GM12872 (cell line): Measurements from ENCODE around the gene SPOCK2.

ENCODE experiments used
- CTCF ChIP-seq: IDR thresholded peaks from 3 replicates; pipeline ENCODE4 v1.5.1; 2011; ENCODE audit warnings: low read depth, mild to moderate bottlenecking, low read length, moderate library complexity; ENCODE audit not compliant: insufficient read depth

Gene SPOCK2

DNA sequence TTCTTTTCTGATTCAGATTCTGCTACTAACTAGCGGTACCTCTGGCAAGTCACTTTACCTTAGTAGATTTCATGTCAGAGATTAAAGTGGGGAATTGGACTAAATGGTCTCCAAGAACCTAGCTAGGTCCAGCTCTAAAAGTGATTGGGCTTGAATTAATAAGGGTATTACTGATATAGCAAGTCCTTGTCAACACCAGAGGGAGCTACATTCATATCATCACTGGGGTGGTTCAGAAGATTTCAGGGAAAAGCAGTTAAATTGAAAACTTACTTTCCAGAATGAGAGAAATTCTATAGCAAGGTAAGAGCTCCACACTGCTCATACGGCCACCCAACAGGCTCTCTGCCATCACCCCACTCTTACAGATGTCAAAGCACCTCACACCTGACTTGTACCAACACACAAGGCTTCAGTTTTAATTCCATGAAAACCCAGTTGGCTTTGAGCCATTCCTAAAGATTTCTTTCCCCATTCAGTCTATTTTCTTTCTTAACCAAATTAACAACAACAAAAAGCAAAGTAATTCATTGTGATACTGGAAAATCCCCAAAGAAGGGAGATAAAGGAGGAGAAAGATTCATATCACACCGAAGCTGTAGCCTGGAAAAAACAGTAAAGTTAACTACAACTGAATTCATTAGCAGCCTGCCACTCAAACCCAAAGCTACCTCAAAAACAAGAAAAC, 38.0 kb upstream of the SPOCK2 start:
- peak; percentile 44; the same call in 2 of the 3 replicates for TF ChIP-seq CTCF

DNA sequence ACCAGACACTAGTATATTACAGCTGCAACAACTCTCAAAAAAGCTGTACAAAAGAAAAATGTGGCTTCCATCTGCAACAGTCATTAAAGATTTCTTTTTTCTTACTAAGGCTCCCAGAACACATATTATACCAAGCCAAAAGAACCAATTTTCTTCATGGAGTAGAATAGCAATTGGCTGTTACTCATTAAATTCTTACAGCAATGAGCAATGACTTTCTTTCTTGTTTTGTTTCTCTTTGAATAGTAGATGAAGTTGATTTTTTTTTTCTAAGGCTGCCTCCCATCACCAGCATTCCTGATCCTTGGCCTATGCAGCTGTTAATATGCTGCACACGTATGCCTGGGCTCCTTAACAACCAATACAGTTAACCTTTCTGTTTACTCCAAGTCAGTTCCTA, 36.6 kb upstream of the SPOCK2 start:
- TF ChIP-seq CTCF, result no peak

GRCh38 chr10:72124381-72124780, 36.0 kb upstream of the SPOCK2 start:
- no peak for TF ChIP-seq CTCF

DNA sequence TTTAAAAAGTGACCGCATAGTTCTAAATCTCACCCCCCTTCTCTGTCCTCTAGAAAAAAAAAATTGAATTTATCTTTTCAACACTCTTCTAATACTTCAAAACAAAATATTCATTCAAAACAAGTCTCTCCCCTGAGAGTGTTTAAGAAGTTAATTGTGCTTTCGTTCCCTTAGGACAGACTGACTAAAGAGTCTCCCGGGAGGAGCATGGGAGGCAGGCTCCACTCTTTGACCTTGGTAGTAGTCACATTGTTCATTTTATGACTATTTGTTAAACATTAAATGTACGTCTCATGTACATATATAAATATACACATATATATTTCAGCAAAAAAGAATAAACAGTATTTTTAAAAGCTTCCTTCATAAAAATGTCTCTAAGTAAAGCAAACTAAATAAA, 35.3 kb upstream of the SPOCK2 start:
- TF ChIP-seq CTCF, result no peak

GRCh38 chr10:72122221-72122620, 33.9 kb upstream of the SPOCK2 start:
- TF ChIP-seq CTCF, result no peak

DNA sequence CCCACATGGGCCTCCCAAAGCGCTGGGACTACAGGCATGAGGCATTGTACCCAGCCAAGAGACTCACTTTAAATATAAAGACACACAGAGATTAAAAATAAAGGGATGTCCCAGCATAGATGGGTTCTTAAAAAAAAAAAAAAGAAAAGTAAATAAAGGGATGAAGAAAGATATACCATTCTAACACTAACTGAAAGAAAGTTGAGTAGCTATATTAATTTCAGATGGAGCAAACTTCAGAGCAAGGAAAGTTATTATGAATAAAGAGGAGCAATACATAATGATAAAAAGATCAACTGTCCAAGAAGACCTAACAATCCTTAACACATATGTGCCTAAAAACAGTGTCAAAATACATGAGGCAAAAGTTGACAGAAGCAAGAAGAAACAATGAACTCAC, 33.0 kb upstream of the SPOCK2 start:
- TF ChIP-seq CTCF, result no peak

- no peak for TF ChIP-seq CTCF
These were observed 28.0 kb upstream of the SPOCK2 start for GRCh38 chr10:72116372-72116771.
